Activated T-cell treated with anti-CD3 and anti-CD28 coated beads for 24 hours (primary cell): ENCODE data around the gene RNF212.

Experiments used
- DNase-seq: peaks from one replicate; pipeline ENCODE4 v3.0.0-alpha.2; 2020; ENCODE audit warnings: low read depth

RNF212 gene

DNA sequence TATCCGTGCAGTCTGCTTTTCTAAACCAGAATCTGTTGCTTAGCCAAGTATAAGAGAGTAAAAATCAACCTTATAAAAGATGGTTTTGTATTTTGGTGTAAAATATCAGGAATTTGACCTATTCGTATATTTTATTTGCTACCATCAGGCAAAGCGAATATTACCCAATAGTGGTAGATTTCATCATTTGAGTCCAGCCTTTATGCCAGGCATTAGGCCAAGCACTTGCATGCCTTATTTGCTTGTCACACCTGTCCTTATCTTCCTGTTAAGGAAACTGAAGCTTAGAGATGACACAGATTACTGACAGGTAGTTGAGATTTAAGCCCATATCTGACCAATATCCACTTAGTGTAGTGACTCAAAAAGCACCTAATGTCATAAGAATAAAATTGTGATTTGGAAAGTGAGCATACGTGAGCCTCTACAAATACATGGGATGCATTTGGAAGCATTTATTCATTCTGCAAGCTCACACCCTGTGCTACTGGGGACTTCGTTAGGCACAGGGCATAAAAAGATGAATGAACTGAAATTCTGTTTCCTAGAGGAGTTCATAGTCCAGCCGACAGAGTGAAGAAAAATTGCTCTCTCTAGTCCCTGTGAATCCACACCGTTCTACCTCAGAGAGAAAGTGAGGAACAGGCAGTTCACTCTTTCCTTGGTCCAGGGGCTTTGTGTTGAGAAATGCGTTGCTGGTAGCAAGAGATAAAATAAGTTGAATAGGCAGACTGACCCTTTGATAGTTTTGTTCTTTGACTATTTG is 2.3 kb upstream of the RNF212 start:
- no peak for DNase-seq

DNA sequence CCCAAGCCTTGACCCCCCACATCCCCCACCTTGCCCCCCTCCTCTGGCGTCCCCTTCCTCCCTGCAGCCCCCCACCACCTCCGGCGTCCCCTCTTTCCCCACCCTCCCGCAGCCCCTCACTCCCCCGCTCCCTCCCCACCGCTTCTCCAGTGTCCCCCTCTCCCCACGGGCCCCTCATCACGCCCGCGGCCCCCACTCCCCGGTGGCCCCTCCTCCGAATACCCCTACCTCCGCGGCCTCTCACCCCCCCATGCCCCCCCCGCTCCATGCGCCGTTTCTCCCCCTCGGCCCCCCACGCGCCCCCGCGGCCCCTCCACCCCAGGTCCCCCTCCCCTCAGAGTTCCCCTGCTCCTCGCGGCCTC is 562 bp downstream of the RNF212 start:
- no peak for DNase-seq

- DNase-seq, result no peak
These were observed 1.1 kb downstream of the RNF212 start for GRCh38 chr4:1112174-1112820.

- no peak for DNase-seq
These were observed 2.0 kb downstream of the RNF212 start for GRCh38 chr4:1111259-1111809.

DNA sequence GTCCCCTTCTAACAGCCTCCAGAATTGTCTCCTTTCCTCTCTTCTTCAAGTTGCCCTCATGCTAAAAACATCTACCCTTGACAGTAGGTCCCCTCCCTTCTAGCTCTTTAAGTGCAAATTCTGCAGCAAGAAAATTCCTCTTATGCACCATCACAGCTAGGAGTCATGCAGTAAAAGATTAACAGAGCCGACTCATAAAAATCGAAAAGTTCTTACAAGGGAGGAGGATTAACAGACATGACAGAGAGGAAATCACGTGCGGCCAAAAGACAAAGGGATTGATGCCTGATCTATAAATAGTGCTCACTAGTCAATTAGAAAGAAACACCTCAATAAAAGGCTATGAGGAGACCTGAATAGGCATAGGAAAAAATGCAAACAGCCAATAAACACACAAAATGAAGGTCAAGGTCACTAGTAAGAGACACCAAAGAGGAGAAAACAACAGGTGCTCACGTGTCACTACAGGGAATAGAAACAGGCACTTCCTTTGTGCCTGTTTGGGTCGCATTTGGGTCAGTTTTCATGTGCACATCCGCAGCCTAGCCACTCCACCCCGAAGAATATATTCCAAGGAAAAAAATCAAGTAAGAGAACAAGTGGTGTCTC is 3.4 kb downstream of the RNF212 start:
- no peak for DNase-seq

GRCh38 chr4:1109333-1109732 is 4.0 kb downstream of the RNF212 start:
- no peak for DNase-seq

DNA sequence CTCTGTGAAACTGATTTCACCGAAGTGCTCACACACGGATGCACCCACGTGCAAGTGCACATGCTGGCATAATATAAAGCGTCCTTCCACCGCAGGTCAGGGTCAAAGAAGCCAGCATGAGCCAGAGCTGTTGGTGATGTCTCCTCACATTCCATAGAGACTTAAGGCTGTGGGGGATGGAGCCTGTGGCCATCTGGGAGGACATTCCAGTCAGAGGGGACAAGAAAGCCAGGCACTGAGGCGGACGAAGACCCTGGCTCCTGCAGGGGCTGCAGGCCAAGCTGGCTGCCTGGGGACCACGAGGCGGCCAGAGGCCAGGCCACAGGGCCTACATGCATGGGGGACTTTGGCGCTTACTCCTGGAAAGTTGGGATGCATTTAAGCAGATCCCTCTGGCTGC is 7.7 kb downstream of the RNF212 start:
- DNase-seq, result no peak

DNA sequence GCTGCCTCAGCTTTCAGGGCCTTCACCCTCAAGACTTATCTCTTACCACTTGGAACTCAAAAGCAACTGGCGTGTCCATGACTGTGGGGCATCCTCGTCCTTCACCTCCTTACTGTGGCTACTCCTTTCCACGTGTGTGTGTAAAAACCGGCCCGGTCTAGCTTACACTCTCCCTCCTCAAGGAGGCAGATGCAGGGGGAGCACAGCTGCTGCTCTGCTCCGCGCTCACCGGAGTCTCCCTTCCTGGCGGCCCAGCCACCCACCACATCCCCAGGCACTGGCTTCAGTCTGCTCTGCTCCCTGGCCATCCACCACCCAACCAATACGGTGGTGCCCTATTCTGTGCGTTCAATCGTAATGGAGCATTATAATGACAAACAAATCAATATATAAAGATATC is 8.3 kb downstream of the RNF212 start:
- no peak for DNase-seq

- no peak for DNase-seq
These were observed 8.7 kb downstream of the RNF212 start for GRCh38 chr4:1104647-1105046.

DNA sequence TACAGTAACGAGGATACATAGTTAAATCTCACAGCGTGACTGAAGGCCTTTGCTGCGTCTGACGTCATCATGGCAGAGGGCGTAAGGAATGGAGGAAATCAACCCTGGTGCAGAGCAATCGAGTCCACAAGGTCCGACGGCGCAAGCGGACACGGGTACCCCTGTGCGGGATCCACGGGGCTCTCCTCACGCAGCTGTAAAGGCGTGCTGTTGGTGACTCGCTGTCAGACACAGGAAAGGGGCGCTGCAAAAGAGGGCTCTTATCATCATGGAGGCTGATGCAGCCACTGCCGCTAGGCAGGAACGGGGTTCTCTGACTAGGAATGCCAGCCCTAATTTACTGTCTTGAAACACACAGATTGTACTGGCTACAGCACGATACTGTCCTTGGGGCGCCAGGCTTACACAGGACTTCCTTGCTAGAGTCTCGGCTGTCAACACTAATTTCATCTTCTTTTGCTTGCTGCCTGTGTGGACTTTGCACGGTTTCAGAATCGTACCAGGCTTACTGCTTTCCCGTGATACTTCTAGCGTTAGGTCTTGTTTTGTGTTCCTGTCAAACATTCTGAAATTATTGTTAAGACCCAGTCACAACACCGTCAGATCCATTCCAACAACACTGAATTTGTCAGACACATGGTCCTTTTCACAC is 13.6 kb downstream of the RNF212 start:
- DNase-seq, result no peak

DNA sequence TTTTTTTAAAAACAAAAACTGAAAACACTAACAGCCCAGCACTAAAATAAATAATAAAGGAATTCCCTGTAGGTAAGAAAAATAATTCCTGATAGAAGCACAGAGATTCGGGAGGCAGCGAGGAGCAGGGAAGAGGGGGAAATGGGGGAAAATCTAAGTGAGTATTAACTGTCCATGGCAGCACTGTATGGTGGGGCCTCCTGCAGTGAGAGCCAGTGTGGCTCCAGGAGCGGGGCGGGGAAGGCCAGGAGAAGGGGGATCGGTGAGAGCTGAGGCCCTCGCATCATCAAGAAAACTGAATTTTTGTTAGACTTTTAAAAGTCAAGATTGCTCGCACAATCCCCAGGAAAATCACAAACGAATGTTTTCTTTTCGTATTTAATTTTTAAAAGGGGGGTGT is 14.1 kb downstream of the RNF212 start:
- no peak for DNase-seq

- DNase-seq, result no peak
These were observed 14.9 kb downstream of the RNF212 start for GRCh38 chr4:1098311-1098925.

GRCh38 chr4:1097553-1097952 is 15.8 kb downstream of the RNF212 start:
- DNase-seq, result no peak

- DNase-seq, result no peak
These were observed 16.5 kb downstream of the RNF212 start for GRCh38 chr4:1096841-1097240.

GRCh38 chr4:1094336-1094690 is 19.1 kb downstream of the RNF212 start:
- no peak for DNase-seq

- DNase-seq, result no peak
These were observed 19.7 kb downstream of the RNF212 start for GRCh38 chr4:1093391-1094335.

DNA sequence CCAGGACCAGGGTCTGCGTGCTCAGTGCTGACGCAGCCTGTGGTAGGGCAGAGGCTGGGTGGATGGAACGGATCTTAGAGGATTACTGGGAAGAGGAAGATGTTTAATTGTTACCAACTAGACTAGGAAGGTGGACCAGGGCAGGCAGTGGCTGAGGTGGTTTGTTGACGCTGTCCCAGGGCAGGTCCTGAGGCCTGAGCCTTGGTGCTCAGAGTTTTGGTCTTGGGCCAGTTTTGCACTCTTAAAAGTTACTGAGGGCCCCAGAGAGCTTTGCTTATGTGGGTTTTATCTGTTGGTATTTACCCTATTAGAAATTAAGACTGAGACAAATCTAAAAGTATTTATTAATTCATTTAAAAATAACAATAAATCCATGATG is 20.4 kb downstream of the RNF212 start:
- no peak for DNase-seq

DNA sequence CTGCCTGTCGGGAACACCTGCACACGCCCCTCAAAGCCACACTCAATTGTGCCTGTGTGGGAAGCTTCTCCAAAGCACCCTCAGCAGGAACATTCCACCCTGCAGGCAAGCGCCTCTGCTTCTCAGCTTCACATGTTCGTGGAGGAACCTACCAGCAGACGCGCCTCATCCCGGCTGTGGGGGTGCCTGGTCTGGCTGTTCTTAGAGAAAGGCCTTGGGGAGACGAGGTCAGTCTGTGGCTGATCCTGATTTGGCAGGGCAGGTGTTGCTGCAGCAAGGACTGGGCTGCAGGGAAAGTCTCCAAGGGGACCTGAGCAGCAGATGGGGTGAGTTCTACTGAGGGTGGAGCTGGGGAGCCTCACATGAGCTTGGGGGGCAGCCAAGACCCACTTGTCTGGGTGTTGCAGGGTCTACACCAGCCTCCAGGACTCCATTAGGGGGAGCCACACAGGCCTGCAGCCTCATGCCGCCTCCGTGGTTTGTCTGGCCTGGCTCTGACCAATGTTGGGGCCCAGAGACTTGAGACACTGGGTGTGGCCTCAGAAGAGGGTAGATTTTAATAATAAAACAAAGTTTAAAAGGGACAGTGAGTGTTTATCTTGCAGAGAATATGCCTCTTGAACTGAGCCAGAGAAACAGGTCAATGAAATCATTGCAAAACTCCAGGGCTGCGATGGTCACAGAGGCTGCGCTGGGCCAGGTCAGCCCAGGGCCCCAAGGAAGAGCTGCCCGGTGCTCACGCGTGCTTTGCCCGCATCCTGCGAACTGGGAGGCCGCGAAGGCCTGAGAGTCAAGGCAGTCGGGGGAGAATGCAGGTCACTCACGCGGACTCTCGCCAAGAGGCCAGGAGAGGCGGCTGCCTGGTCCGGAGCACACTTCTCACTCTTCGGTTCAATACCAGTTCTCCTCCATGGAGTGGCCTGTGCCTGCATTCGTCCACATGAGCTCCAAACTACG is 21.1 kb downstream of the RNF212 start:
- no peak for DNase-seq

DNA sequence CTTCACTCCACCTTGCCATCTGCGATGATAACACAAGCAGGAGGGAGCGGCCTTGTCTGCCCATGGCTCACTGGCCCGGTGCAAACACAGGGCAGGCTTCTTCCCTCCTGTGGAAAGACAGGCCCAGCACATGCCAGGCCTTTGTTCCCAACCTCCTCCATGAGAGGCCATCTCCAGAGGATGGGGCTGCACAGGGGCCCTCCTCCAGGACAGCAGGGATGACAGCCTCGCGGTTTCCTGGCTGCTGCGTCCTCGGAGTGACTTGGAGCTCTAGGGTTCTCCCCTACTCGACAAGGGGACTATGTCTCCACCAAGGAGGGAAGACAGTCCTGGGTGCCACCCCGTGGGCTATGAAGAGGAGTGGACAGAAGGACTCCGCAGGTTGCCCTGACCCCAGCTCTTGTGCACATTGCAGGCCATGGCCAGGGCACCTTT is 21.8 kb downstream of the RNF212 start:
- DNase-seq, result no peak
